HG02759 (cell line): ENCODE results near the gene EIF3L.

Source experiments
- ATAC-seq: cut with Tn5 transposase; IDR thresholded peaks from one replicate; pipeline ENCODE4 v1.9.1; 2021; ENCODE audit warnings: mild to moderate bottlenecking, moderate library complexity; ENCODE audit not compliant: unreplicated experiment

EIF3L gene

DNA sequence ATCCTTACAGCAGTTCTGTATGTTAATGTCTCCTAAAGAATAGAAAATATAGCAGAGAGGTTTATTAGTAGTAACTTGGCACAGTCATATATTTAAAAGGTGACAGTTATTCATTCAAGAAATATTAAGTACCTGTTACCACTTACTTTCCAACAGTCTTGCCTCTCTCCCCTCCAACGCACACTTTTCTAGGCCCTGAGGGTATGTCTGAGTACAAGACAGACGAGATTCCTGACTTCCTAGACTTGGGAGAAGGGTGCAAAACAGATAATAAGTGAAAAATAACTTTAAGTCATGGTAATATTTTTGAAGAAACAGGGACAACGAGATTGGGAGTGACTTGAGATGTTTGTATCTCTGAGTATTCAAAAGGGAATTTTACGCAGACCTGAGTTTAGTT lies 1.6 kb downstream of the EIF3L start:
- no peak for ATAC-seq

DNA sequence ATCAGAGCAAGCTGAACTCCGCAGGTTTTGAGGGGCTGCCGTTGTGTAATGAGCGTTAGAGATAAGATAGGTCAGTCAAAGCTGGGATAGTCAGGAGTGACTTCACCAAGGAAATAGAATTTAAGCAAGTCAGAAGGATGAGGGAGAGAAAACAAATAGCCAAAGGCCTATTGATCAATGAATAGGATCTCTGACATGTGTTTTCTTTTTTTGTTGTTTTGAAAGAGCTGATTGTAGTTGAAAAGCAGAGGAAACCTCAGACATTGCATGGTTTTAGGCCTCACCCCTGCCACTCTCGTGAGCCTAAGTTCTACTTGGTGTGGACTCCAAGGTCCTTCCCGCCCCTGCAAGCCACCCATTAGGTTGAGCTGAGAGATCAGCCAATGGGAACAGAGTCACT lies 3.2 kb downstream of the EIF3L start:
- ATAC-seq: no peak

DNA sequence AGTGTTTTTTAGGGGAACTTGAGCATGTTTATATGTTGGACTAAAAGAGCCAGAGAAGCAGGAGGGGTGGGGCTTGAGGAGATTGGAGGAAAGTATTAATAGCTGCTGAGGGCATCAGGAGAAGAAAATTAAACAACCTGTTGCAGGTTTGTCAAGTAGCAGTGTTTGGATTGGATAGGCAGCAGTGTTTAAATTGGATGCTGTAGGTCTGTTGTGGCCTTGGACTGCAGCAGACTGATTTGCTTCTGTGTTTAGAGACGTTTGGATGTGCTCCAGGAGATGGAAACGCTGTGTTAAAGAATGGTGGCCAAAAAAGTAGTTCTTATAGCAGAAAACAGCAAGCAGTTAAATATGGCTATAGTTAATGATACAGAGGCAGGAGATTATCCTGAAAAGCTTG lies 5.7 kb downstream of the EIF3L start:
- ATAC-seq: no peak

DNA sequence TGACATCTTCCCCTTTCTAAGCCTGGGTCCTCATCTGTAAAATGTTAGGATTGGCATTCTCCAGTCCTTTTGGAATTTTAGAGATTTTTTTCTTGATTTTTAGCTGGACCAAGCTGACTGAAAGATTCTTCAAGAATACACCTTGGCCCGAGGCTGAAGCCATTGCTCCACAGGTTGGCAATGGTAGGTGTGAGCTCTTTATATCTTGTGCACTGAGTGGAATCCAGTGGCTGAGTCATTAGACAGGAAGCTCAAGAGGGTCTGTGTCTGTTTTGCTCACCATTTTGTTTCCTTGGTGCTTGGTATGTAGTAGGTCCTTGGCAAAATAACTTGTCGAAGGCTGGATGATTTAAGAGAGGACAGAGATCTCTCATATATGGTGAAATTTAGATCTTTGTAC lies 6.2 kb downstream of the EIF3L start:
- no peak for ATAC-seq

DNA sequence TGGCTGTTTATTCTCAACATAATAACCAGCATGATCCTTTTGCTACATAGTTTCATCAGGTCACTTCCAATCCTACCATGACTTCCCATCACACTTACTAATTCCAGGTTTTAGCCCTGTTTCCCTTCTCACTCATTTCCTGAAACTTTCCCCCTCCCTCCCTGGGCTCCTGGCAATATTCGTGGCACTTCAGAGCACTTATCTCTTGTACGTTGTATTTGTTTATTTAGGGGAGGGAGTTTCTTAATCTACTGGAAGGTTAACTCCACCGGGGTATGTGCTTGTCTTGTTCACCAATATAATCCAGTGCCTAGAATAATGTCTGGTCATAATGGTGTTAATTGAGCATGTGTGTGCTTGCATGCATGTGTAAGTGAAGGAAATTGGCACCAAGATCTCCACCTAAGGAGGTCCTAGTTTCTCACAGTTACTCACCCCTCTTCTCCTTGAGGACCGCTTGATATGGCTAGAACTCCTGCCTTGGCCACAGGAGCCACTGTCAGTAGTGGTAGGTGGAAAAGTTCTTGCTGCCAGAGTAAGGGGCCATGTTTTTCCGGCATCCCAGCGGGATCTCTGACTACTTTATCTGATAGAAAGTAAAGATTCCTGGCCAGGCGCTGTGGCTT lies 11.7 kb downstream of the EIF3L start:
- no peak for ATAC-seq

DNA sequence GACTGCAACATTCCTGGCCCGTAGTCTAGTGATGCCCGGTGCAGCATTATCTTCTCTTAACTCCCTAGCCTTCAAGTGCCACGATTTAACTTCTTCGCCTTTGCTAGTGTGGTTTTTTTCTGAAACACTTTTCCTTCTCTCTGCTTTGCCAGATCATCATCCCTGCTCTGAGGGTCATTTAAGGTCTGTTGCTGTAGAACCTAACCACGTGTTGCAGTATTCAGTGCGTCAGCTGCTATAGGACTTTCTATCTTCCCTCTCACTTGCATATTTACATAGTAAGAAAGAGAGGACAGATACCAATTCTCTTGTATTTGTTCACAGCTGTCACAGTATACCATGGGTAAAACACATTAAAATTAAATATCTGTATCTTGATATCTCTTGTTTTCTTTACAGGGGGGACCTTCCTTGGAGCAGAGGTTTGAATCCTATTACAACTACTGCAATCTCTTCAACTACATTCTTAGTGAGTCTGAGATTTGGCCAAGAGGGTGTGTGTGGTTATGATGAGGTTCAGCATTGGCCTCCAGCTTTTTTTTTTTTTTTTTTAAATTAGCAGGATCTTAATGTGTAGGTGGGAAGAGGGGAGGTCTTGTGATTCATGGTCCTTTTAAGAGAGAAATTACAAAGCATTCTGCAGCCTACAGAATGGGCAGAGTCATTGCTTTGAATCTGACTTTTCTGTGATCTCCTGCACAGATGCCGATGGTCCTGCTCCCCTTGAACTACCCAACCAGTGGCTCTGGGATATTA lies 13.5 kb downstream of the EIF3L start:
- ATAC-seq: no peak

DNA sequence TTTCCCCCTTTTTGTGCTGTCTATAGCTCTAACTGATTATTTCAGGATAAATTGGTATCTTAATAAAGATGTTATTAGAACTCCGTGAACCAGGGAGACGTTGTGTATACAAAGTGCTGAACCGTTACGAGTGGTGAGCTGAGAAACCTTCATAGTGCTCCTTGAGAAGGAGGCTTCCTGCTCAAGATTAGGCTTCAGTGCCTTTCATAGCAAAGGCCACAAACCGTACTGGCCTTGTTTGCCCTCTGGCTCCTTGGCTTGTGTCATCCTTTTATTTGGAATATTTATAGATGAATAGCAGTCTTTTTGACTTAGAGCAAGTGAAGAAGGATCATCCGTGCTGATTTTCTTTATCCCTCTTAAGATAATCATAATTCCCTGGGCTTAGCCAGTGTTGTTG lies 16.3 kb downstream of the EIF3L start:
- no peak for ATAC-seq

DNA sequence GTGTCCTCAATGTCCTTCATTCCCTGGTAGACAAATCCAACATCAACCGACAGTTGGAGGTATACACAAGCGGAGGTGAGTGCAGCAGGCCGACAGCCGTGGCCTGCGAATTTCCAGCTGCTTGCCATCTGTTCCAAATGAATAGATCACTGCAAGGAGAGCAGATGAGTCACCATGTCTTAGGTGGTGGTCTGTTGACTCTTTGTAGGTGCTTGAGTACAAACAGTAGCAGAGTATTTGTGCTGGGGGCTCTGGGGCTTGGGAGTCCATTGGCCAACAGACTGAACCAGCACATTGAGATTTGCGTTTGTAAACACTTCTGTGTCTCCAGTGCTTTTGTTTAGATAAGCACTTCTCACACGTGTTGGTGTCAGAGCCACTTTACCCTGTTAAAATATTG lies 21.1 kb downstream of the EIF3L start:
- no peak for ATAC-seq

DNA sequence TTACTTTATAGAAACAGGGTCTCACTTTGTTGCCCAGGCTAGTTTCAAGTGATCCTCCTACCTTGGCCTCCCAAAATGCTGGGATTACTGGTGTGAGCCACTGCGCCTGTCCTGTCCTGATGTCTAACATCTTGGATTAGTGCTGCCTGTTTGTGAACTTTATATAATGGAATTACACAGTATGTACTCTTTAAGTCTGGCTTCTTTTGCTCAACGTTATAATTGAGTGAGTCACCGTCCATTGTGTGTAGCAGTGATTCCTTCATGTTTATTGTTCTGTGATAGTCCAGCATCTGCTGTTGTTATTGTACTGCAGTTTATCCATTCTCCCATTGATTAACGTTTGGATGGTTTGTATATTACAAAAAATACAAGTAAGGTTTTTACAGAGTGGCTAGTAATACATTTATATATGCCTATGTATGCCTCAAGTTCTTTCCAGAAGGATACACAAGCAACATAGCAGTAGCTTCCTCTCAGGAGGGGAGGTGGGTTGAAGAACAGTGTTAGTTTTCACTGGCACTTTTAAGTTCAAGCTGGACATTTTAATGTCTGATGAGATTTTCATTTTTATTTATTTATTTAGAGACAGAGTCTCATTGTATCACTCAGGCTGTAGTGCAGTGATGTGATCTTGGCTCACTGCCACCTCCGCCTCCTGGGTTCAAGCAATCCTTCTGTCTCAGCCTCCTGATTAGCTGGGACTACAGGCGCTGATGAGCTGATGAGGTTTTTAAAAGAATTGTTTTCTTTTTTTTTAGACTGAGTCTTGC lies 31.6 kb downstream of the EIF3L start:
- no peak for ATAC-seq

DNA sequence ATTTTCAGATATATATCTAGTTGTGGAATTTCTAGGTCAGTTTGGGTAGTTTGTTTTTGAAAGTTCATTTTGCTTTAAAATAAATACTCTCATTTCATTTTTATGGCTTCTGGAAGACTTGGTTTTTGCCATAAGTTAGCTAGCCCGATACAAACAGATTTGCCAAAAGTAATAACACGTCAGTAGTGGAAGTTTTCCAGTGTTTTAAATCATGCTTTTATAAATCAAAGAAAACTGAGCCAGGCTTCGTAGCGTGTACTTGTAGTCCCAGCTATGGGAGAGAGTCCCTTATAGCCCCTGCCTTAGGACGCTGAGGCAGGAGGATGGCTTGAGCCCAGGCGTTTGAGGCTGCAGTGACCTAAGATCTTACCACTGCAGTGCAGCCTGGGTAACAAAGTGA lies 35.2 kb downstream of the EIF3L start:
- no peak for ATAC-seq

DNA sequence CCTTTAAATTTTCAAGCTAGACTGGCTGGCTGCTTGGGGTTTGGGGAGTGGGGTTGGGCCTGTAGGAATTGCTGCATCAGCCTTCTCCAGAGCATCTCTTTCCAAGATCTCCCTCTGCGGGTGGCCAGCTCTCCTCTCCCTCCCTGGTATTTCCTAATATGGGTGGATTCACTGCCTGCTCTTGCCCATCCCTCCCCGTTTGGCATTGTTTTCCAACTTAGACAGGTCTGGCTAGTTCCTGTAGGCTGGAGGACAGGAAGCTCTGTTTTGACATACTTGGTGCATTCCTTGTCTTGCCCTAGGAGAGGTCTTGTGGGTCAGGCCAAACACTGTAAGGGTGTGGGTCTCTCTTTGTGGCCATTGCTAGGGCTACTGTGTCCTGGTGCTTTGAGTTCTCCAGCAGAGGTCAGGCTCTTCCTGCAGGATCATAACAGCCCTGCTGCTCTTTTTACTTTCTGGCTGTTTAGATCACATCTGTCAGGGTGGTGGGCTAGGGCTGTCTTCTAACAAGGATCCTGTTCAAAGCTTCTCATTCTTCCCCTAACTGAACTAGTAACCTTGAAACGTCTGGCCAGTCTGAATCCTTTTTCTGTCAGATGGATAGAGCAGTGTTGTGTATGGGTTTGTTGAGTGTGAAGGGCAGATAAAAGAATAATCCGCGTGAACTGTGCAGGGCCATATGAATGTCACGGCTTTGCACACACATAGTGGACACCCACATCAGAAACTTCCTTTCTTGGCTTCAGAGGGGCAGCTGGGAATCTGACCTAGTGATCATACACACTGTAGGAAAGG lies 38.6 kb downstream of the EIF3L start:
- ATAC-seq: no peak

DNA sequence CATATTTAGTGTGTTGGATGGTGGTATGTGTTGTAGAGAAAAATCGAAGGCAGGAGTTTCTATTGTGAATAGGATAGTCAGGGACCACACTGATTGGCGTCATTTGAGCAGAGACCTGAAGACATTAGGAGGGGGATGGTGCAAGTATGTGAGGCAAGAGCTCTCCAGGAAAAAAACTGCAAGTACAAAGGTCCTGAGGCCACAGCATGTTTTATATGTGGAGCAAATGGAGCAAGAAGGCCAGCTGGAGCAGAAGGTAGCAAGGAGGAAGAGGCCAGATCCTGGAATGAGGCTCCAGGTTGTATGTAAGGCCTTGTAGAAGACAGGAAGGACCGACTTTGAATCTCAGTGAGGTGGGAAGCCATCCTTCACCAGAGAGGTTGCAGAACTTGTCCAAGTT lies 42.7 kb downstream of the EIF3L start:
- no peak for ATAC-seq

DNA sequence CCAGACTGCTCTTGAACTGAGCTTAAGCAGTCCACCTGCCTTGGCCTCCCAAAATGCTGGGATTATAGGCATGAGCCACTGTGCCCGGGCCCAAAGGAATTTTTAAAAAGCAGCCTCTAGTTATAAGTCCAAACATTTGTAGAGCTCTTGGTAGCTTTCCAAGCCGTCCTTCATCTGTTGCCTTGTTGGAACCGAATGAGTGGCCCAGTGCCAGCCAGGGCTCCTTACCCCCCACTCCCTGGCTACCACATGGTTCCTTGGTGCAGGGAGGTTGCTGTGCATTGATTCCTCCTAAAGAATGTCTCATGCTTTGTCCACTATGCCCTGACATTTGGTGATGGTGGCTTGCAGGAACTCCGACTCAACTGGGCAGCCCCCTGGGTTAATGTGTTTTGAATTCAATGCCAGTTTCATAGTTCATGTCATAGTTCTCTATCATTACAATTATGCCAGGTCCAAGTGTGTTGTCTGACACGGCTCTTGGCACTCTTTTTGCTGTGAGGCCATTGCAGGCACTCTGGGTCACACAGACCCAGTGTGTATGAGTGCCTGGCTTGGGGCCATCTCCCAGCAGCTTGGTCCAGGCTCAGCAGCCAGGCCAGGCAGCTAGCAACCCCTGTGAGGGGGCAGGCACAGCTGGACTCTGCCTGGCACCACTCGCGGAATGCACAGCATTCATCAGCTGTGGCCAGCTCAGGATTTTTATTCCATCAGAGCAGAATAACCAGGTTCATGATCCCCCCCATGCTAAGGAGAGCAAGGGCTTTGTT lies 43.5 kb downstream of the EIF3L start:
- no peak for ATAC-seq

DNA sequence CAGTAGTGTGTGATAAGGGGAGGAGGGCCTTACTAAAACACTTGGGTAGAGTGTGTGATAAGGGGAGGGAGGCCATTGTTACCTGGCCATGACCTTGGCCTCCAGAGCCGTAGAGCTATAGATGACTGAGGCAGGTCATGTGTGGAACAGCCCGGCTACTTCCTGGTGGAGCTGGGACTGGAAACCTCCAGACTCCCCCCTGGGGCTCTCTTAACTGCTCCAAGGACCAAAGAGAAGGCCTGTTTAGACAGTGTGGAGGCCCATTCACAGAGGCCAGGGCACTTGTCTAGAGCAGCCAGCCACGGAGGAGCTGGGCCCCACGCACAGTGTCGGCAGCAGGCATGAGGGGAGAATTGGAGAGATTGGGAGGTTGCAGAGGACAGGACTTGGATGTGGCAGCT lies 44.4 kb downstream of the EIF3L start:
- ATAC-seq: no peak

DNA sequence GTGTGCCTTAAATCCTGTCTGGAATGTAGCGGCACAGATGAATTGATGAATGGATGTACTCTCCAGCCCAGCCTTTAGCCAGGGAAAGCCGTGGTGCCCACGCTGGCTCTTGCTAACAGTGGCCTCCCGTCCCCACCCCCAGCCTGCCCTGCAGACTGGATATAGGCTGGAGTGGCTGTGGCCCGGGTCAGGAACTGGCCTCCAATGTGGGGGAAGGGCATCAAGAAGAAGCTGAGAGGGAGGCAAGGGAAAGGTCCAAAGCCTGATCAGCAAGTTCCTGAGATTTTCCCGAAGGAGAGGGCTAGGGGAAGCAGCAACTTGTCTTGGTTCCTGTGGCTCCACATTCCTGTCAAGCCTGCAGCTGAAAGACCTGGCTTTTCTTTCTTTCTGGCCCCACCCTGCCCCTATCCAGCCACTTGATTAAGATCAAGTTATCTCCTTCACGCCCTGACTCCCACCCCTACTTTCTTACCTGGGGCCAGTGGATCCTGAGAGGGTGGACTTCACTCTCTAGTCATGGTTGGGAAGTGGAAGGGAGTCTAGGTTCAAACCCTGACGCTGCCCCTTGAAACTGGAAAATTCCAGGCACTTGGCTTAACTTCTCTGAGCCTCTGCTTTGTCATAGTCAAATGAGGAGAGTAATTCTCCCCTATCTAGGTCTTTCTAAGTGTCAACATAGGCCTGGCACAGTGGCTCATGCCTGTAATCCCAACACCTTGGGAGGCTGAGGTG lies 45.9 kb downstream of the EIF3L start:
- ATAC-seq: no peak

DNA sequence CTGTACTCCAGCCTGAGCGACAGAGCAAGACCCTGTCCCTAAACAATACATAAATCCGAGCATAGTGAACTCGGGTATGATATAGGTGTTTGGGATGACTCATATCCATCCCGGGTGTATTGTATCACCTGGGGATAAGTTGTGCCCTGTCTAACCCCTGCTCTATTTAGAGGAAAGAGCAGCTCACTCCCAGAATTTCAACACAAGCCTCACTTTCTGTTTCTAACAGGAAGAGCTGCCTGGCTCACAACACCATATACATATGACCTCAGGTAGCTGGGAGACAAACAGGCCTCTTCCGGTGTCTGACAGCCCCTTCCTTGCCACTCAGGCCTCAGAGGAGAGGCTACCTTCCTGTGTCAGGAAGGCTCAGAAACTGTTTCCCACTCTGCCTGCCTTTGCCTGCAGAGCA lies 47.0 kb downstream of the EIF3L start:
- ATAC-seq: peak; percentile 59

DNA sequence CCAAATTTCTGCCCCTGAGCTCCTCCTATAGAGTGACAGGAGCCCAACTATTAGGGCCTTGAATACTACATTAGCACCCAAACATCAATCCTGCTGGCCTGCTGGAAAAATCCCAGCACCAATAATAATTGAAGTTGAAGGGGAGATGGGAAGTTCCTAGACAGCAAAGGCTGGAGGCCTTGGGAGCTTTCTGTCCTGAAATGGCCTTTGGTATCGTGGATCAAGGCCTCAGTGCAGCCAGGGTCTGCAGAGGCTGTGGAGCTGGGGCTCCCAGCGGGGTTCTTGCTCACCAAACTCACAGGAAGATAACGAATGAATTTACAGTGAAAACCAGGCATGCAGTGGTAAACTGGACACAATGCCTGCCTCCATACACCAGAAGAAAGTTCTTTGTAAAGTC lies 47.7 kb downstream of the EIF3L start:
- no peak for ATAC-seq

DNA sequence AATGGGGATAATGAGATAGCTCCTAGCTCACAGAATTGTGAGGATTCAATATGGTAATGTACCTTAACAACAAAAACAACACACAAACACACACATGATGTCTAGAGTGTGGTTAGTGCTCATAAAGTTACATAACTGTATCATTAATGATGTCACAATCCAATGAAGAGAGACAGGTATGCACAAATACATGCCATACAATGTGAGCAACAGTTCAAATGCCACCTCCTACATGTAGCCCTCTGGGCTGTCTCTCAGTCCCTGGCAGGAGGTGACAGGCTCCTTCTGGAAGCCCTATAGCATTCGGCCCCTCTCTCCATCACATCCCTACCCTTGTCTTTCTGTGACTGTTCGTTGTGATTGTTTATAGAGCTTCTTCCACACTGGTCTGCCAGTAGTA lies 48.6 kb downstream of the EIF3L start:
- ATAC-seq: no peak

DNA sequence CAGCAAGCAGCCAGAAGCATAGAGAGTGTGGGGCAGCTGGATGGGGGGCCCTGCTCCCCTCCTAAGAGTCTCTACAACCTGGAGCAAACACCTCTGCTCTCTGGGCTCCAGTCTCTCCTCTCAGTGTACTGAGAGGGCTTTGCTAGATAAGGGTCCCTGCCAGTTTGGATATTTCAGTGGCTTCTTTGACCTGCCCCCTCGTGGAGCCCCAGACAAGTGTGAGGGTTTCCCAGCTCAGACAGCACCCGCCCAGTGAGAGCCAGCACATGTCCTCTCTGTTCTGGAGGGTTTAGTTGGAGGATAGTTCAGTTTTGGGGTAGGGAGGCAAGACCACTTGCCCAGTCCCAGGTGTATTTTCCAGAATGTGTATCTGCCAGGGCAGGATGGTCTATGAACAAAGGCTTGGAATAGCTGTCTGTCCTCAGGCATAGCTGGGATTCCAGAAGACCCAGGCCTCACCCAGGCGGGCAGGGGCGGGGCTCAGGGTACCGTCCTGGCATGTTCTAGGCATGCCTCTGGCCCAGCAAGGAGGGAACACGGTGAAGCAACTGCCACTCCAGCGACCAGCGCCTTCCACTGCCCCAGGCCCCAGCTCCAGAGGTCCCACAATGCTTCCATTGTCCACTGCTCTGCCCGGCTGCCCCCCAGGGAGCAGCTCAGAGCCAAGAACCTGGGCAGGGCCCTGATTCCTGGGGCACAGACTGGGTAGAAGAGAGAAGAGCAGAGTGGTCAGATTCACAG lies 49.4 kb downstream of the EIF3L start:
- ATAC-seq: no peak
